Caco-2 (cell line): ENCODE measurements around the gene SNAPC4. TPM values are rescaled to one million over a fixed set of nuclear protein-coding genes. Genes with fewer than 3 reads are reported as not detected.

Experiments used
- BruUV-seq: library from RNA; stranded (reverse); fragments of 400-500 nt; replicated peaks from 2 replicates; lab custom pipeline; 2021; lab: Mats Ljungman, UMichigan
- CTCF ChIA-PET: fragments of 300-600 bp; sonication (Branson Sonifier 250); formaldehyde crosslinking; loops from one replicate; lab custom pipeline; 2022; ENCODE audit warnings: antibody characterized with exemption; lab: Charles Lee
- POLR2A ChIA-PET: fragments of 300-600 bp; sonication (Branson Sonifier 250); formaldehyde crosslinking; loops from one replicate; lab custom pipeline; 2022; ENCODE audit warnings: antibody characterized with exemption; lab: Charles Lee
- DNase-seq, 2 experiments: peaks; one replicate each; pipeline versions ENCODE4 v3.0.0 to v3.0.0-alpha.2; 2020 to 2022
- H3K27me3 ChIP-seq: replicated peaks from 2 replicates; pipeline ENCODE4 v1.6.0; 2011; ENCODE audit warnings: low read length; ENCODE audit not compliant: control insufficient read depth, insufficient read depth
- H3K36me3 ChIP-seq: 2 replicates; pipeline ENCODE4 v1.5.1; 2011; ENCODE audit warnings: low read length; ENCODE audit not compliant: control insufficient read depth, insufficient read depth
- H3K4me1 ChIP-seq: fragments of 250-450 bp; sonication (Bioruptor Pico); 2 replicates; pipeline ENCODE4 v1.5.1; 2020; ENCODE audit warnings: mild to moderate bottlenecking
- H3K4me3 ChIP-seq: 2 replicates; pipeline ENCODE4 v1.5.1; 2011; ENCODE audit warnings: low read depth, mild to moderate bottlenecking, control low read depth, low read length
- H3K9me3 ChIP-seq: fragments of 250-450 bp; sonication (Bioruptor Pico); 2 replicates; pipeline ENCODE4 v1.5.1; 2020; ENCODE audit warnings: mild to moderate bottlenecking, moderate library complexity
- H3K27ac Mint-ChIP-seq: one replicate; pipeline ENCODE4 v1.8.0; 2022; ENCODE audit warnings: mixed read lengths; ENCODE audit not compliant: unreplicated experiment
- H3K27me3 Mint-ChIP-seq: one replicate; pipeline ENCODE4 v1.8.0; 2022; ENCODE audit warnings: mixed read lengths; ENCODE audit not compliant: insufficient read depth, unreplicated experiment
- H3K36me3 Mint-ChIP-seq: one replicate; pipeline ENCODE4 v1.8.0; 2022; ENCODE audit warnings: mild to moderate bottlenecking, mixed read lengths; ENCODE audit not compliant: insufficient read depth, unreplicated experiment
- H3K4me1 Mint-ChIP-seq: one replicate; pipeline ENCODE4 v1.8.0; 2022; ENCODE audit warnings: low read depth, mixed read lengths; ENCODE audit not compliant: unreplicated experiment
- H3K4me3 Mint-ChIP-seq: one replicate; pipeline ENCODE4 v1.8.0; 2022; ENCODE audit warnings: mild to moderate bottlenecking, moderate library complexity, mixed read lengths; ENCODE audit not compliant: unreplicated experiment
- H3K9me3 Mint-ChIP-seq: one replicate; pipeline ENCODE4 v1.8.0; 2022; ENCODE audit warnings: mixed read lengths; ENCODE audit not compliant: unreplicated experiment
- CTCF ChIP-seq, 2 experiments: fragments of 200-600 bp in 1 of 2; IDR thresholded peaks; 1 replicate in 1 of 2; 2 replicates in 1 of 2; pipeline versions ENCODE4 v1.5.1 to v1.8.0; 2011 to 2022; ENCODE audit warnings: antibody characterized with exemption in 1 of 2, control low read depth in 1 of 2, inconsistent platforms in 1 of 2, low read depth in 1 of 2, low read length in 1 of 2, mild to moderate bottlenecking in 1 of 2, moderate library complexity in 1 of 2; ENCODE audit not compliant: insufficient read depth in 1 of 2, severe bottlenecking in 1 of 2, unreplicated experiment in 1 of 2
- intact Hi-C: fragments of 100-400 bp; cut with micrococcal nuclease; formaldehyde crosslinking; loops from one replicate; pipeline ENCODE4 v1.10.0; 2022; ENCODE audit not compliant: unreplicated experiment
- total RNA-seq: library from RNA; stranded (reverse); gene quantifications from 2 replicates; pipeline ENCODE4 v1.2.3, GENCODE V29; 2022

The SNAPC4 gene
- total RNA-seq, 1 experiment from 2014 or later, result 15.3 TPM

GRCh38 chr9:136372006-136372405, 28.0 kb downstream of the SNAPC4 start:
- H3K4me3 ChIP-seq, result no peak overlapping the region
- ChIA-PET POLR2A (interaction anchor here (1.9 kb wide), 1 partner anchor 9 kb away, joined by 11 read pairs; no protein-coding TSS in a partner anchor), CTCF (interaction anchor here (0.6 to 1.9 kb wide), 2 partner anchors 9 to 638 kb away, joined by 3 to 11 read pairs; partner anchors contain the start of gene DNLZ)
- Mint-ChIP-seq H3K36me3 (peaks cover 36% of the 10 kb centered on the region), H3K27me3 (no peaks in the 10 kb centered on the region), H3K4me1 (peaks cover 7% of the 10 kb centered on the region), H3K27ac (peak overlapping the region; percentile 76), H3K4me3 (no peak overlapping the region), H3K9me3 (no peaks in the 10 kb centered on the region)
- H3K9me3 ChIP-seq, result no peaks in the 10 kb centered on the region
- H3K4me1 ChIP-seq, result peaks cover 20% of the 10 kb centered on the region
- intact Hi-C loops, result no loop called here
- BruUV-seq, result no TSS peak
- DNase-seq, result no peak
- no peak for TF ChIP-seq CTCF (IDR thresholded peaks at IDR 0.05; ENCODE audit: insufficient read depth in 1 of 2, low read depth in 1 of 2, low read length in 1 of 2, severe bottlenecking in 1 of 2, unreplicated experiment in 1 of 2)
- no peaks in the 10 kb centered on the region for H3K27me3 ChIP-seq
- H3K36me3 ChIP-seq, result no peaks in the 10 kb centered on the region

DNA sequence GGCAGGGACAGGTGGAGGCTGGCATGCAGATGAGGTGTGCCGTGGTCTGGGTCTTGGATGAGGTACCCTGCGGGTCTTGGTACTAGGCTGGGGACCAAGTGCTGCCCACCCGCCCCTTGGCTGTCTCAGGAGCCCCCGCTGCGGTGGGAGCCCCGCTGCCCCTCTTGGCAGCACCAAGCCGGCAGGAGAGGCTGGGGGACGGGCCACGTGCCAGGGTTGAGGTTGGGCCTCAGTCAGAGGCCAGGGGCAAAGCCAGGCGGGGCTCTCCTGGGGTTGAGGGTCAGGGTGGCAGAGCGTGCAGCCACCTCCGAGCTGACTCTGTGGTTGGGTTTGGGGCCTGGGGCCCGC, 28.5 kb downstream of the SNAPC4 start:
- no peak overlapping the region for H3K4me3 ChIP-seq
- POLR2A ChIA-PET, result interaction anchor here (1.9 kb wide), 1 partner anchor 8 kb away, joined by 11 read pairs; no protein-coding TSS in a partner anchor
- H3K27me3 ChIP-seq, result no peaks in the 10 kb centered on the region
- CTCF ChIA-PET, result interaction anchor here (0.6 to 1.9 kb wide), 2 partner anchors 8 to 638 kb away, joined by 3 to 11 read pairs; partner anchors contain the start of gene DNLZ
- no TSS peak for BruUV-seq
- Mint-ChIP-seq H3K36me3 (peaks cover 32% of the 10 kb centered on the region), H3K4me1 (peaks cover 7% of the 10 kb centered on the region), H3K9me3 (no peaks in the 10 kb centered on the region), H3K27me3 (no peaks in the 10 kb centered on the region), H3K27ac (no peak overlapping the region), H3K4me3 (no peak overlapping the region)
- H3K4me1 ChIP-seq, result peaks cover 20% of the 10 kb centered on the region
- H3K9me3 ChIP-seq, result no peaks in the 10 kb centered on the region
- DNase-seq, result no peak
- TF ChIP-seq CTCF (IDR thresholded peaks at IDR 0.05; ENCODE audit: insufficient read depth in 1 of 2, low read depth in 1 of 2, low read length in 1 of 2, severe bottlenecking in 1 of 2, unreplicated experiment in 1 of 2), result no peak
- no peaks in the 10 kb centered on the region for H3K36me3 ChIP-seq
- intact Hi-C loops, result no loop called here

GRCh38 chr9:136370687-136371532, 29.1 kb downstream of the SNAPC4 start:
- no peak overlapping the region for H3K4me3 ChIP-seq
- POLR2A ChIA-PET, result no interaction called here
- H3K27me3 Mint-ChIP-seq, result no peaks in the 10 kb centered on the region
- no peaks in the 10 kb centered on the region for H3K9me3 ChIP-seq
- BruUV-seq, result no TSS peak
- no peak overlapping the region for H3K27ac Mint-ChIP-seq
- TF ChIP-seq CTCF (IDR thresholded peaks at IDR 0.05; ENCODE audit: insufficient read depth in 1 of 2, low read depth in 1 of 2, low read length in 1 of 2, severe bottlenecking in 1 of 2, unreplicated experiment in 1 of 2), result no peak
- H3K36me3 ChIP-seq, result no peaks in the 10 kb centered on the region
- DNase-seq, result no peak
- peaks cover 7% of the 10 kb centered on the region for H3K4me1 Mint-ChIP-seq
- H3K4me3 Mint-ChIP-seq, result no peak overlapping the region
- CTCF ChIA-PET, result no interaction called here
- intact Hi-C loops, result no loop called here
- peaks cover 20% of the 10 kb centered on the region for H3K4me1 ChIP-seq
- peaks cover 34% of the 10 kb centered on the region for H3K36me3 Mint-ChIP-seq
- no peaks in the 10 kb centered on the region for H3K27me3 ChIP-seq
- no peaks in the 10 kb centered on the region for H3K9me3 Mint-ChIP-seq
